ENCODE results near the gene HCN1.

DNA sequence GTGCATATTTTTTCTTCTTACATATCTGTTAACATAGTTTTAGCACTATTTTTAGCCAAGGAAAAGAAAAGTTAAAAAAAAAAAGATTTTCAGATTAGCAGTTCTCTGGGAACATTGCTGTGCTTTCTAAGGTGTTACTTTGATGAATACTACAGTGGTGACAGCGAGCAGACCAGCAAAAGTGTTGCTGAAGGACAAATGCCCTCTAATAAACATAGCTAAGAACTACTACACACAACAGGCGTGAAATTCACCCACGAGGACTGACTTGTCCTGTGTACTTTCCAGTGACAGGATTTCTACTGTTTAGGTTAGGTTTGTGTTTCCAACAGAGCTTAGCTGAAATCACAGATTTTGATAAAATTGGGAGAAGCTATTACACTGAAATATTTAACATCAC, 153.8 kb downstream of the HCN1 start:
- TF ChIP-seq POLR2A (IDR thresholded peaks at IDR 0.05): no peak
- TF ChIP-seq, protein P1, sequence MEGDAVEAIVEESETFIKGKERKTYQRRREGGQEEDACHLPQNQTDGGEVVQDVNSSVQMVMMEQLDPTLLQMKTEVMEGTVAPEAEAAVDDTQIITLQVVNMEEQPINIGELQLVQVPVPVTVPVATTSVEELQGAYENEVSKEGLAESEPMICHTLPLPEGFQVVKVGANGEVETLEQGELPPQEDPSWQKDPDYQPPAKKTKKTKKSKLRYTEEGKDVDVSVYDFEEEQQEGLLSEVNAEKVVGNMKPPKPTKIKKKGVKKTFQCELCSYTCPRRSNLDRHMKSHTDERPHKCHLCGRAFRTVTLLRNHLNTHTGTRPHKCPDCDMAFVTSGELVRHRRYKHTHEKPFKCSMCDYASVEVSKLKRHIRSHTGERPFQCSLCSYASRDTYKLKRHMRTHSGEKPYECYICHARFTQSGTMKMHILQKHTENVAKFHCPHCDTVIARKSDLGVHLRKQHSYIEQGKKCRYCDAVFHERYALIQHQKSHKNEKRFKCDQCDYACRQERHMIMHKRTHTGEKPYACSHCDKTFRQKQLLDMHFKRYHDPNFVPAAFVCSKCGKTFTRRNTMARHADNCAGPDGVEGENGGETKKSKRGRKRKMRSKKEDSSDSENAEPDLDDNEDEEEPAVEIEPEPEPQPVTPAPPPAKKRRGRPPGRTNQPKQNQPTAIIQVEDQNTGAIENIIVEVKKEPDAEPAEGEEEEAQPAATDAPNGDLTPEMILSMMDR (IDR thresholded peaks at IDR 0.05): no peak
